IPS-18c (cell line): ENCODE results near the gene DUOXA1.
"Not testable (repeated sequence)": the region's sequence is repeated elsewhere in the genome, so short reads cannot be mapped to it uniquely, and the experiment has no call there.

Experiments used
- H3K4me3 ChIP-seq: 2 replicates; pipeline ENCODE4 v1.7.0; 2013; ENCODE audit warnings: low read depth, mild to moderate bottlenecking, low read length, moderate library complexity; ENCODE audit not compliant: insufficient read depth
- H3K9me3 ChIP-seq: one replicate; pipeline ENCODE4 v1.6.1; 2013; ENCODE audit warnings: mild to moderate bottlenecking, low read length, moderate library complexity; ENCODE audit not compliant: control insufficient read depth, insufficient read depth

The DUOXA1 gene

GRCh38 chr15:45088801-45089711, 40.6 kb downstream of the DUOXA1 start:
- Histone ChIP-seq H3K4me3 (no peak overlapping the region), H3K9me3 (no peaks in the 10 kb centered on the region)

DNA sequence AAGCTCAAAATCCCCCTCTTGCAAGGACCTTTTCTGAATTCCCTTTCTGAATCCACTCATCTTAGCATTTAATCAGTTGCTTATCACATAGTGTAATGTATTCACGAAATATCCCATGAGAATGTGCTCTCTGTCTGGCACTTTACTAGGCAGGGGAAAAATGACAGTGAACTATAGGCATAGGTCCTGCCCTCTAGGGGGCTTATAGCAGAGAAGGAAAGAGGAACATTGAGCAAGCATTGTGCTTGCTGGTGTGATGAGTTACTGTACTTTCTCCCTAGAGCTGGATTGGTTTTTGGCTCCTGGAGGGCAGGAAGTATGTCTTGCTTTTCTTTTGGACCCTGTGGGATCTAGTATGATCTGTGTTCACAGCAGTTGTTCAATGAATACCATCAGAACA, 42.2 kb downstream of the DUOXA1 start:
- Histone ChIP-seq H3K4me3 (no peak overlapping the region), H3K9me3 (no peaks in the 10 kb centered on the region)

GRCh38 chr15:45084163-45084562, 45.5 kb downstream of the DUOXA1 start:
- Histone ChIP-seq H3K4me3 (no peak overlapping the region), H3K9me3 (no peaks in the 10 kb centered on the region)

GRCh38 chr15:45083223-45083622, 46.5 kb downstream of the DUOXA1 start:
- Histone ChIP-seq H3K9me3 (no peaks in the 10 kb centered on the region), H3K4me3 (no peak overlapping the region)

DNA sequence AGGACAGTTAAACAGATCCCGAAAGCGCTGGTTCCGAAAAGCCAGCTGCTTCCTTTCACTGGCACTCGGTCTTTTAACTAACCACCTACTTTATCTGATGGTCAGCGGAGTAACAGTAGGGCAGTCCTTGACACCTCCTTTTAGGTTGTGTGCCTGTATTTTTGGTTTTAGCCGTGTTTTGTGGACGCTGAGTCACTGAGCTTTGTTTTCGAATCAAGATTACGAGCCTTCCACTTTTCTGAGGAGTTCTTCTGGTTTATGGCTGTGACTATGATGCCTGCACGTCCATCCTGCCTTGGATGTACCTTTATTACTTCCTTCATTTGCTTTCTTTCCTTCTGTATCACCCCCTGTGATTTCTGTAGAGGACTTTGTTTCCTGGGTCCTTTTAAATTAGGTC, 47.3 kb downstream of the DUOXA1 start:
- H3K9me3 ChIP-seq, H3K4me3 ChIP-seq: not testable (repeated sequence)

DNA sequence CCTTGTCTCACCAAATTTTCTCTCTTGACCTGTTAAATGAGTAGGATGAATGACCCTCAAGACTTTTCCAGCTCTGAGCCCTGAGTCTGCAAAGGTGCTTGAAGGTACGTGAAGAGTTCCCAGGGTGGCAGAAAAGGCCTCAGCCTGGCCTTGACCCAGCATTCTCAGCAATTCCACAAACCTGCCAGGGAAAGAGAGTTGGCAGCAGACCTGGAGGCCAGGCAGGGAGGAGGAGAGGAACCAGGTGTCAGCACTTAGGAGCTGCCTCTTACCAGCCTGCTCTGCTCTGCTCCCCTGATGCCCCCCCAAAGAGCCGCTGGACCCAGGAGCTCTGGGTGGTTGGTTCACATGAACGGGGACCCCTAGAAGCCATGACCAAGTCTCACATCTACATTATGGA, 49.1 kb downstream of the DUOXA1 start:
- H3K4me3 ChIP-seq, H3K9me3 ChIP-seq: not testable (repeated sequence)

GRCh38 chr15:45079628-45080246, 49.9 kb downstream of the DUOXA1 start:
- H3K9me3 ChIP-seq: not testable (repeated sequence)

DNA sequence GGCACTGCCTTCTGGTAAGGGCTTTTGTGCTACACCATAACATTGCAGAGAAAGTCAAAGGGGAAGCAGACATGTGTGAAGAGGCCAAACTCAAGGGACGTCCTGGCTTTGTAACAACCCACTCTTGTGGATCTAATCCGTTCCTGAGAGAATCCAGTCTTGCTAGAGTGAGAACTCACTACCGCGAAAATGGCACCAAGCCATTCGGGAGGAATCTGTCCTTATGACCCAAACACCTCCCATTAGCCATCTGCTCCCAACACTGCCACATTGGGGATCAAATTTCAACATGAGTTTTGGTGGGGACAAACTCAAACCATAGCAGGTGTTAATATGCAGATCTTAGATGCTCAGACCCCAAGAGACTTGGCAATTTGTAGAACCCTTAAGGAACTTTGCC, 50.5 kb downstream of the DUOXA1 start:
- H3K4me3 ChIP-seq, H3K9me3 ChIP-seq: not testable (repeated sequence)

More at GRCh38 chr15:45079628-45080246, 49.9 kb downstream of the DUOXA1 start:
- not testable (repeated sequence) for H3K4me3 ChIP-seq

GRCh38 chr15:45077391-45077790, 52.3 kb downstream of the DUOXA1 start:
- not testable (repeated sequence) for H3K4me3 ChIP-seq, H3K9me3 ChIP-seq

GRCh38 chr15:45075440-45076320, 54.0 kb downstream of the DUOXA1 start:
- H3K4me3 ChIP-seq, H3K9me3 ChIP-seq: not testable (repeated sequence)

GRCh38 chr15:45073602-45074001, 56.1 kb downstream of the DUOXA1 start:
- not testable (repeated sequence) for H3K4me3 ChIP-seq, H3K9me3 ChIP-seq

- not testable (repeated sequence) for H3K4me3 ChIP-seq, H3K9me3 ChIP-seq
These were observed 59.7 kb downstream of the DUOXA1 start for GRCh38 chr15:45069942-45070360.
